Measurements from ENCODE around the gene VPREB3. TPM values are rescaled to one million over a fixed set of nuclear protein-coding genes. Genes with fewer than 3 reads are reported as not detected.

VPREB3 gene
- polyA plus RNA-seq, 3 donors: 0.88 to 1.0 (median 1.0) TPM

- Histone ChIP-seq H4K20me1 (ENCODE audit: insufficient read depth, low read length) (no peaks in the 10 kb centered on the region), H3K4me1 (ENCODE audit: control insufficient read depth in 1 of 2, insufficient read depth in 2 of 2, low read length in 2 of 2) (peaks cover 0 to 3% of the 10 kb centered on the region in 2 donors), H3K79me2 (ENCODE audit: insufficient read depth, low read length) (no peaks in the 10 kb centered on the region), H3K36me3 (replicated peaks in 1 of 2; ENCODE audit: control insufficient read depth in 1 of 2, insufficient read depth in 2 of 2, low read length in 2 of 2) (no peaks in the 10 kb centered on the region), H3K9me3 (replicated peaks in 1 of 2; ENCODE audit: control insufficient read depth in 1 of 2, insufficient read depth in 1 of 2, low read length in 2 of 2) (no peaks in the 10 kb centered on the region), H3K4me2 (replicated peaks; ENCODE audit: extremely low read depth, low read length, poor library complexity, severe bottlenecking) (no peak overlapping the region), H3K27ac (ENCODE audit: low read depth in 1 of 2, low read length in 2 of 2) (no peak overlapping the region), H3K4me3 (replicated peaks in 1 of 3; ENCODE audit: low read depth in 2 of 3, low read length in 3 of 3) (no peak overlapping the region), H3K27me3 (ENCODE audit: control insufficient read depth in 2 of 2, insufficient read depth in 2 of 2, low read length in 2 of 2) (no peaks in the 10 kb centered on the region), H2AFZ (ENCODE audit: insufficient read depth, low read depth, low read length, poor library complexity, severe bottlenecking) (no peak overlapping the region), H3K9ac (ENCODE audit: insufficient read depth, low read length, poor library complexity, severe bottlenecking) (no peak overlapping the region)
- no peak for DNase-seq
- Mint-ChIP-seq H3K27ac (no peak overlapping the region), H3K4me1 (peaks cover 6% of the 10 kb centered on the region), H3K9me3 (no peaks in the 10 kb centered on the region), H3K27me3 (ENCODE audit: low read depth in 3 of 3) (peaks cover 0 to 1% (median 1%) of the 10 kb centered on the region in 3 donors), H3K36me3 (no peaks in the 10 kb centered on the region), H3K4me3 (no peak overlapping the region)
- TF ChIP-seq CTCF (IDR thresholded peaks at IDR 0.05): no peak
- 92% methylated on average over 1 of the region's 2 CpGs for WGBS (ENCODE audit: insufficient coverage)
- intact Hi-C loops (cut with micrococcal nuclease): no loop called here
Observed at GRCh38 chr22:23722724-23723123, 31.5 kb downstream of the VPREB3 start.

GRCh38 chr22:23722160-23722559 lies 32.1 kb downstream of the VPREB3 start:
- H3K36me3 Mint-ChIP-seq: no peaks in the 10 kb centered on the region
- peaks cover 0 to 1% (median 1%) of the 10 kb centered on the region in 3 donors for H3K27me3 Mint-ChIP-seq (ENCODE audit: low read depth in 3 of 3)
- H3K4me1 Mint-ChIP-seq: peaks cover 10% of the 10 kb centered on the region
- intact Hi-C loops (cut with micrococcal nuclease): no loop called here
- no peak overlapping the region for H3K4me3 Mint-ChIP-seq
- no peak overlapping the region for H2AFZ ChIP-seq (ENCODE audit: insufficient read depth, low read depth, low read length, poor library complexity, severe bottlenecking)
- H3K79me2 ChIP-seq (ENCODE audit: insufficient read depth, low read length): peaks cover under 1% of the 10 kb centered on the region
- peaks cover 5 to 6% of the 10 kb centered on the region in 2 donors for H3K4me1 ChIP-seq (ENCODE audit: control insufficient read depth in 1 of 2, insufficient read depth in 2 of 2, low read length in 2 of 2)
- no peak overlapping the region for H3K9ac ChIP-seq (ENCODE audit: insufficient read depth, low read length, poor library complexity, severe bottlenecking)
- H3K27ac ChIP-seq (ENCODE audit: low read depth in 1 of 2, low read length in 2 of 2): no peak overlapping the region
- no peak for DNase-seq
- no peaks in the 10 kb centered on the region for H3K36me3 ChIP-seq (replicated peaks in 1 of 2; ENCODE audit: control insufficient read depth in 1 of 2, insufficient read depth in 2 of 2, low read length in 2 of 2)
- no peak overlapping the region for H3K4me3 ChIP-seq (replicated peaks in 1 of 3; ENCODE audit: low read depth in 2 of 3, low read length in 3 of 3)
- no peaks in the 10 kb centered on the region for H3K9me3 Mint-ChIP-seq
- no peaks in the 10 kb centered on the region for H4K20me1 ChIP-seq (ENCODE audit: insufficient read depth, low read length)
- no peaks in the 10 kb centered on the region for H3K27me3 ChIP-seq (ENCODE audit: control insufficient read depth in 2 of 2, insufficient read depth in 2 of 2, low read length in 2 of 2)
- H3K27ac Mint-ChIP-seq: no peak overlapping the region
- 100% methylated on average over 2 of the region's 4 CpGs for WGBS (ENCODE audit: insufficient coverage)
- no peaks in the 10 kb centered on the region for H3K9me3 ChIP-seq (replicated peaks in 1 of 2; ENCODE audit: control insufficient read depth in 1 of 2, insufficient read depth in 1 of 2, low read length in 2 of 2)
- H3K4me2 ChIP-seq (replicated peaks; ENCODE audit: extremely low read depth, low read length, poor library complexity, severe bottlenecking): no peak overlapping the region
- TF ChIP-seq CTCF (IDR thresholded peaks at IDR 0.05): no peak

Measured in CD14-positive monocyte (primary cell).